Skin epidermis (tissue), 12 donors: ENCODE measurements around the gene LRRC14B.

Source experiments
- H3K27ac ChIP-seq, 21 experiments: fragments of 200-600 bp; sonication (generic) in 11 of 21; one replicate each; pipeline ENCODE4 v1.5.0; 2020; ENCODE audit warnings: mild to moderate bottlenecking in 3 of 21, inconsistent platforms in 2 of 21, moderate library complexity in 2 of 21
- H3K4me3 ChIP-seq, 7 experiments: fragments of 200-600 bp; sonication (generic) in 2 of 7; one replicate each; pipeline ENCODE4 v1.5.0; 2020; ENCODE audit warnings: inconsistent platforms in 2 of 7, mild to moderate bottlenecking in 2 of 7, moderate library complexity in 1 of 7

LRRC14B gene

GRCh38 chr5:191036-191948 is at the start of gene LRRC14B:
TSS of gene LRRC14B (plus strand) at chr5:191495. CDS start at chr5:191539, 44 bp downstream.
- peak within 1 kb of the TSS in 2 of 7 experiments; percentile 1 to 4 for H3K4me3 ChIP-seq
- no peak within 1 kb of the TSS for H3K27ac ChIP-seq

GRCh38 chr5:141761-142160 is 49.5 kb upstream of the LRRC14B start:
- Histone ChIP-seq H3K4me3 (no peak overlapping the region), H3K27ac (no peak overlapping the region)

- no peak overlapping the region for H3K4me3 ChIP-seq
- no peak overlapping the region for H3K27ac ChIP-seq
These were observed 49.0 kb upstream of the LRRC14B start for GRCh38 chr5:142246-142810.

GRCh38 chr5:143041-143440 is 48.3 kb upstream of the LRRC14B start:
- no peak overlapping the region for H3K27ac ChIP-seq
- H3K4me3 ChIP-seq, result no peak overlapping the region

- H3K4me3 ChIP-seq, result no peak overlapping the region
- H3K27ac ChIP-seq, result no peak overlapping the region
These were observed 46.4 kb upstream of the LRRC14B start for GRCh38 chr5:144941-145340.

- H3K4me3 ChIP-seq, result no peak overlapping the region
- H3K27ac ChIP-seq, result no peak overlapping the region
These were observed 45.5 kb upstream of the LRRC14B start for GRCh38 chr5:145585-146323.

- no peak overlapping the region for H3K4me3 ChIP-seq
- H3K27ac ChIP-seq, result no peak overlapping the region
These were observed 43.5 kb upstream of the LRRC14B start for GRCh38 chr5:147751-148150.

- Histone ChIP-seq H3K27ac (no peak overlapping the region), H3K4me3 (no peak overlapping the region)
These were observed 41.4 kb upstream of the LRRC14B start for GRCh38 chr5:149745-150485.

- Histone ChIP-seq H3K4me3 (no peak overlapping the region), H3K27ac (no peak overlapping the region)
These were observed 40.5 kb upstream of the LRRC14B start for GRCh38 chr5:150746-151145.

- Histone ChIP-seq H3K4me3 (no peak overlapping the region), H3K27ac (no peak overlapping the region)
These were observed 39.2 kb upstream of the LRRC14B start for GRCh38 chr5:152077-152476.

GRCh38 chr5:153256-153655 is 38.0 kb upstream of the LRRC14B start:
- no peak overlapping the region for H3K4me3 ChIP-seq
- H3K27ac ChIP-seq, result no peak overlapping the region

- H3K4me3 ChIP-seq, result no peak overlapping the region
- no peak overlapping the region for H3K27ac ChIP-seq
These were observed 37.1 kb upstream of the LRRC14B start for GRCh38 chr5:154236-154635.

GRCh38 chr5:154826-155225 is 36.5 kb upstream of the LRRC14B start:
- Histone ChIP-seq H3K4me3 (no peak overlapping the region), H3K27ac (no peak overlapping the region)

- no peak overlapping the region for H3K27ac ChIP-seq
- no peak overlapping the region for H3K4me3 ChIP-seq
These were observed 35.5 kb upstream of the LRRC14B start for GRCh38 chr5:155651-156410.

GRCh38 chr5:156411-157072 is 34.8 kb upstream of the LRRC14B start:
- no peak overlapping the region for H3K4me3 ChIP-seq
- H3K27ac ChIP-seq, result no peak overlapping the region

- no peak overlapping the region for H3K4me3 ChIP-seq
- H3K27ac ChIP-seq, result no peak overlapping the region
These were observed 34.1 kb upstream of the LRRC14B start for GRCh38 chr5:157126-157715.

GRCh38 chr5:157801-158200 is 33.5 kb upstream of the LRRC14B start:
- Histone ChIP-seq H3K4me3 (no peak overlapping the region), H3K27ac (no peak overlapping the region)

GRCh38 chr5:158807-159447 is 32.4 kb upstream of the LRRC14B start:
- no peak overlapping the region for H3K4me3 ChIP-seq
- H3K27ac ChIP-seq, result no peak overlapping the region
